Neural crest cell (in vitro differentiated cells): ENCODE measurements around the gene SNU13. TPM values are rescaled to one million over a fixed set of nuclear protein-coding genes. Genes with fewer than 3 reads are reported as not detected.
"Not testable (repeated sequence)": the region's sequence is repeated elsewhere in the genome, so short reads cannot be mapped to it uniquely, and the experiment has no call there.

ENCODE experiments used
- DNase-seq: peaks from one replicate; pipeline ENCODE4 v3.0.0; 2021; ENCODE audit warnings: low read depth, mixed read lengths, low spot score
- H3K27ac Mint-ChIP-seq: one replicate; pipeline ENCODE4 v1.8.0; 2021; ENCODE audit warnings: mild to moderate bottlenecking, mixed read lengths; ENCODE audit not compliant: unreplicated experiment
- H3K27me3 Mint-ChIP-seq: 2 replicates; pipeline ENCODE4 v1.8.0; 2021; ENCODE audit warnings: low read depth, mild to moderate bottlenecking, mixed read lengths
- H3K36me3 Mint-ChIP-seq: 2 replicates; pipeline ENCODE4 v1.8.0; 2021; ENCODE audit warnings: low read depth, mild to moderate bottlenecking, mixed read lengths
- H3K4me1 Mint-ChIP-seq: 2 replicates; pipeline ENCODE4 v1.8.0; 2021; ENCODE audit warnings: mixed read lengths
- H3K4me3 Mint-ChIP-seq: one replicate; pipeline ENCODE4 v1.8.0; 2021; ENCODE audit warnings: mild to moderate bottlenecking, mixed read lengths
- H3K9me3 Mint-ChIP-seq: 2 replicates; pipeline ENCODE4 v1.8.0; 2021; ENCODE audit warnings: mixed read lengths
- CTCF ChIP-seq: fragments of 200-600 bp; sonication (generic); conservative IDR thresholded peaks from 2 replicates; pipeline ENCODE4 v1.5.0; 2021; ENCODE audit warnings: antibody characterized with exemption, mild to moderate bottlenecking
- total RNA-seq: library from RNA; stranded (reverse); gene quantifications from 2 replicates; pipeline ENCODE4 v1.2.1, GENCODE V29; 2021

The SNU13 gene
- total RNA-seq, 1 donor from 2014 or later: 155 TPM

GRCh38 chr22:41687901-41688364 is 734 bp downstream of the SNU13 start:
- no peak for TF ChIP-seq CTCF
- Mint-ChIP-seq H3K4me3 (peak overlapping the region; percentile 93), H3K27ac (peak overlapping the region; percentile 94), H3K9me3 (no peaks in the 10 kb centered on the region), H3K36me3 (no peaks in the 10 kb centered on the region), H3K4me1 (peaks cover 21% of the 10 kb centered on the region), H3K27me3 (no peaks in the 10 kb centered on the region)
- DNase-seq: no peak

- Mint-ChIP-seq H3K4me3 (peak overlapping the region; percentile 93), H3K4me1 (peaks cover 26% of the 10 kb centered on the region)
- H3K36me3 Mint-ChIP-seq: not testable (repeated sequence)
Observed at GRCh38 chr22:41686890-41687289, 1.8 kb downstream of the SNU13 start.

GRCh38 chr22:41684194-41684593 is 4.5 kb downstream of the SNU13 start:
- no peaks in the 10 kb centered on the region for H3K36me3 Mint-ChIP-seq
- H3K4me1 Mint-ChIP-seq: peaks cover 22% of the 10 kb centered on the region
- peak overlapping the region; percentile 23 for H3K4me3 Mint-ChIP-seq
- TF ChIP-seq CTCF: no peak
- no peaks in the 10 kb centered on the region for H3K9me3 Mint-ChIP-seq
- H3K27me3 Mint-ChIP-seq: no peaks in the 10 kb centered on the region
- DNase-seq: no peak
- no peak overlapping the region for H3K27ac Mint-ChIP-seq

More at GRCh38 chr22:41686890-41687289, 1.8 kb downstream of the SNU13 start:
- H3K27me3 Mint-ChIP-seq, DNase-seq, H3K9me3 Mint-ChIP-seq, H3K27ac Mint-ChIP-seq: not testable (repeated sequence)

GRCh38 chr22:41683616-41684015 is 5.1 kb downstream of the SNU13 start:
- DNase-seq: no peak
- Mint-ChIP-seq H3K36me3 (no peaks in the 10 kb centered on the region), H3K4me3 (peak overlapping the region; percentile 97), H3K27me3 (no peaks in the 10 kb centered on the region), H3K27ac (no peak overlapping the region), H3K9me3 (no peaks in the 10 kb centered on the region), H3K4me1 (peaks cover 18% of the 10 kb centered on the region)
- TF ChIP-seq CTCF: no peak

GRCh38 chr22:41683052-41683451 is 5.6 kb downstream of the SNU13 start:
- no peaks in the 10 kb centered on the region for H3K27me3 Mint-ChIP-seq
- peak overlapping the region; percentile 19 for H3K27ac Mint-ChIP-seq
- peaks cover 15% of the 10 kb centered on the region for H3K4me1 Mint-ChIP-seq
- H3K9me3 Mint-ChIP-seq: no peaks in the 10 kb centered on the region
- TF ChIP-seq CTCF: no peak
- H3K36me3 Mint-ChIP-seq: peaks cover 5% of the 10 kb centered on the region
- DNase-seq: no peak
- H3K4me3 Mint-ChIP-seq: peak overlapping the region; percentile 97

- Mint-ChIP-seq H3K27ac (peak overlapping the region; percentile 92), H3K27me3 (no peaks in the 10 kb centered on the region), H3K9me3 (no peaks in the 10 kb centered on the region), H3K4me3 (peak overlapping the region; percentile 97), H3K4me1 (peaks cover 7% of the 10 kb centered on the region), H3K36me3 (peaks cover 8% of the 10 kb centered on the region)
- peak; percentile 78 for DNase-seq
- TF ChIP-seq CTCF: no peak
Observed at GRCh38 chr22:41682033-41682807, 6.4 kb downstream of the SNU13 start.
